HL-60 (cell line): Measurements from ENCODE around the gene GHRL.

ENCODE experiments used
- CTCF ChIP-seq: IDR thresholded peaks from one replicate; pipeline ENCODE4 v1.5.1; 2011; ENCODE audit warnings: low read length, control low read depth, inconsistent platforms; ENCODE audit not compliant: insufficient read depth
- POLR2AphosphoS5 ChIP-seq: IDR thresholded peaks from 2 replicates; pipeline ENCODE4 v1.6.1; 2012; ENCODE audit warnings: low read depth
- REST ChIP-seq: IDR thresholded peaks from 2 replicates; pipeline ENCODE4 v1.6.1; 2012; ENCODE audit warnings: low read depth; ENCODE audit not compliant: insufficient replicate concordance
- SPI1 ChIP-seq: IDR thresholded peaks from 2 replicates; pipeline ENCODE4 v1.6.1; 2012; ENCODE audit warnings: low read depth, mild to moderate bottlenecking, borderline replicate concordance

- no peak for TF ChIP-seq REST
- TF ChIP-seq POLR2AphosphoS5, result no peak
- no peak for TF ChIP-seq SPI1
- no peak for TF ChIP-seq CTCF
Observed at GRCh38 chr3:10340046-10340445, 47.3 kb upstream of the GHRL start.
